HG03175 (cell line): ENCODE results near the gene C22orf31.

ENCODE experiments used
- ATAC-seq: cut with Tn5 transposase; IDR thresholded peaks from one replicate; pipeline ENCODE4 v1.9.1; 2021; ENCODE audit warnings: mild to moderate bottlenecking, moderate library complexity; ENCODE audit not compliant: unreplicated experiment

C22orf31 gene

DNA sequence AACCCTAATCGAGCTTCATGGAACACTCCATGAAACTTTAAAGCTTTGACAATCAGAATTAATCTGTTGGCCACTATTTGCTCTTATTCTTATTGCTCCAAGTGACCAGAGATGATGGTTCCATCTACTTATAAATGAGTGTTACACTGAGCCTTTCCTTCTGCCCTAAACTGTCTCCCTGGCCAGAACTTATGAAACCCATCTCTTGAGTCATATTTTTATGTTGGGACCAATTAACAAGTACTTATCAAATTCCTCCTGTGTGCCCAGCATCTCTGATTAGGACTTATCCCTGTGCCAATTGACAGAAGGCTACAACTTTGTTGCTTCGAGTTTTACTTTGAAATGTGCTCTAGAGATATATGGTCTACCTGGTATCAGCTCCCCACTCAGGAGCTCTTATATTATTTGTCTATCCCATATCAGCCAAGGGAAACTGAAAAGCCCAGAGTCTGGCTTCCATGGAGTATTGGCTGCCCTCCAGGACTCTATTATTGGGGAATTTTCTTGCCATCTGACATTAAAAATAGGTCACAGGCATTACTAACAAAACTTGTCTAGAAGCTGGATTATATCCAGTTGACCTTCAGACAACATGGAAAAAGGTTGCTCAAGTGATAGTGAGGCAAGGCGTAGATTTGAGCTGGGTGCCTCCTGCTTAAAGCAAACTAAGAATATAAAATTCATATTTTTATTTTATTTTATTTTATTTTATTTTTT lies 20.0 kb upstream of the C22orf31 start:
- no peak for ATAC-seq

DNA sequence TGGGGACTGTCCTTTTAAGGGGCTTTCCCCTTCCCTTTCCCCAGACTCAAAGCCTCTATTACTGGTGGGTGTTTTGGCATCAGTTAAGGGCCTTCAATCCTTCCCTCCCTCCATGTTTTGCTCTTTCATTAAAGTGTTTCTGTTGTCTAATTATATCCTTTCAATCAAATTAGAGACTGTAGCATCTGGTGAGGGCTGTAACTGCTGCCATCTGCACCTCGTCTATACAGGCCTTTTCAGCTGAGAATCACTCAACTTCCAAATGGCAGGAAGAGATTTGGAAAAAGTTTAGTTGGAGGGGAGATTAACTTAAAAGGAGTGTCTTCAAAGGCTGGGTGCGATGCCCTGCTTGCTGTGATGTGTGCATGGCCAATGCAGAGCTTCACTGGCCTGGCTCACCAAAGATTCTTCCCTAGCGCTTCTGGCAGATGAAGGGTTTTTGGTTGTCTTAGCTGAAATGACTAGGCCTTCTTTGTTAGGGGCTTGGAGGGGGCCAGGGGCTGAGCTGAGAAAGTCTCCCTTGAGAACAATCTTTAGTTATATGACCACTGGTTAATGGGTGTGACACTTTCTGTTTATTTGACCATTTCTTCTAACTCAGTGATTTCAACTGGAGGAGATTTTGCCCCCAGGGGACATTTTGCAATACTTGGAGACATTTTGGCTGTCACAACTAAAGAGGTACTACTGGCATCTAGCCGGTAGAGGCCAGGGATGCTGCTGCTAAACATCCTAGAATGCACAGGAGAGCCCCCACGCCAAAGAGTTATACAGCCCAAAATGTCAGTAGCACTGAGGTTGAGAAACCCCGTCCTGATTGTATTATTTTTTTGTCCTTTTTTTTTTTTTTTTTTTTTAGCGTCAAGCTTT lies 18.7 kb upstream of the C22orf31 start:
- no peak for ATAC-seq

DNA sequence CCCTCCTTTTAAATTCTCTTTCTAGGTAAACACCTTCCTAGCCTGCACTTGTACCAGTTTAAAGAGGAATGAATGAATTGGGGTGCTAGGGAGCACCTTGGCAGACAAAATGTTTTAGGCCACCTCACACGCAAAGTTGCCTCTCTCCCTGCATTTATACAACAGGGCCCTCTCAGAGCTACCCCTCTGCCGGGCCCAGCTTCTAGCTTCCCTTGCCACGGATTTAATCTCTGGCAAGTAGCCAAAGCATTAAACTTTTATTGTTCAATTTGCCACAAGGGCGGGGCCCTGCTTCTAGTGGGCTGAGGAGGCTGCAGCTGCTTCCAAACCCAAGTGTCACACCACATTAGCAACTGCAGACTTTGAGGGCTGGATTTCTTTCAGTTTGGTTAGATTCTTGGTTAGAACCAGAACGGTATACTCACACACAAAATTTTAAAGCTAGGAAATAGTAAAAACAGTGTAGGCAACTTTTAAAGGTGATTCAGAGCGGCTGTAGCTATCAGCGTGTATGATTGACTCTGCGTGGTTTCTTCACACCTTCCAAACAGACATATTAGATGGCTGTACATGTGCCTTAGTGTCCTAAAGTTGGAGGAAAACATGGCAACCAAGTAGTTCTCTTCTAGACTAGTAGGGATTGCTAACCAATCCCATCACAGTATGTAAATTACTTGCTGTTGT lies 17.7 kb upstream of the C22orf31 start:
- no peak for ATAC-seq

DNA sequence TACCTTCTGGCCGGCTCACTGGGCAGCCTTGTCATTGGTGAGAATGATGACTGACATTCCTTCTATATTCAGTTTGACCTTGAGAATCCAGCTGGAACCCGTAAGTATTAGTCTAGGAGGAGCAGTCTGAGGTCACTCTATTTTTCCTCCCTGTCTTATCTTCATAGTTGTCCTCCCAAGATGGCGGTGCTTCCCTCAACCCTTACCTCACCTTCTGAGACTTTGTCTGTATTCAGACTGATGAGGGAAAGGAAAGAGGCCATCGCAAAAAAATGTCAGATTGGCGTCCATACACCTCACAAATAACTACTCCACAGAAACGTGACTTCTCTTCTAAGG lies 17.2 kb upstream of the C22orf31 start:
- no peak for ATAC-seq

DNA sequence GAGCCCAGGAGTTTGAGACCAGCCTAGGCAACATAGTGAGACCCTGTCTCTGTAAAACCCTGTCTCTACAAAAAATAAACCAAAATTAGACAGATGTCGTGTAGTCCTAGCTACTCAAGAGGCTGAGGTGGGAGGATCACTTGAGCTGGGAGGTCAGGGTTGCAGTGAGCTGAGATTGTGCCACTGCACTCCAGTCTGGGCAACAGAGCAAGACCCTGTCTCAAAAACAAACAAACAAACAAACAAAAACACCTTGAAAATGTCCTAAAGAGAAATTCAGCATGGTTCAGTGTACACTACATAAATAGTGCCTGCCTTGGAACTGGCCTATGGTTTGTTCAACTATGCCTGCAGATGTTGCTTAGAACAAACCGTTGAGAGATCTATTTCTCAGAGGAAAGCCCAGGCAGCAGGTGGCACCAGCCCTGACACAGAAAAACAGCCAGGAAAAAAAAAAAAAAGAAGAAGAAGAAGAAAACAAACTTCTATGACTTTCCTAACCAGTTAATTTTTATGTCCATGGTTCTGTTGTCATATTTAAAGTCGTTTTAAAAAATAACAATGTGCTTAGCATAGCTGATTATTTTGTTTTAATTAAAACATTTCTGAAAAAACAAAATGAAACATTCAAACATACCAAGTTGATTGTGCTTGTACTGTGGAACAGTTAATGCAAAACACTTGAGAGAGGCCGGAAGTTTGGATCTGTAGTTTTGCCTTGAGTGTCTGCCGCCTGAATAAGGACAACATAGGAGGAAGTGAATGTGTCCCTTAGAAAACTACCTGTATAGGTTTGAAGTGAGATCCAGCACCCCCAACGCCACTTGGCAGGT lies 16.6 kb upstream of the C22orf31 start:
- ATAC-seq, result no peak

DNA sequence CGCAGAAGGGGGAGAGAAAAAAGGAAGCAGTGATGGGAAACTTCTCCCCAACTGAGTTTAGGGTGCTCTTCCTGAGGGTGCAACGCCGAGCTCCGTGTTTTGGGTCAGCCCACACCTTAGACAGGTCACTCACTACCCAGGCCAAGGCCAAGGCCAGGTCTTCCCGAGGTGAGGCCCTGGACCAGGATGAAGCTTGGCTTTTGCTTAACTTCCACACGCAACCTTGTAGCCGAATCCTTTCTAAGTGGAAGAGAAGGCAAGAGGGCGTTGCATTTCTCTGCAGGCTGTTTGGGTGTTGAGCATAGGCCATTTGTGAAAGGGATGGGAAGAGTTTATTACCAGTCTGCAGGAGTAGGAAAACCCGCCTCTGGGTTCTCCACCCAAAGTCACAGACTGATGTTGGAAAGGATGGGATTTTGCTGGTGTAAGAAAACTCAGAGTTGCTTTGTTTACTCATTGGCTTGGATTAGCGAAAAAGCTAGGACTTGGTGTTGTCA lies 12.7 kb upstream of the C22orf31 start:
- no peak for ATAC-seq

DNA sequence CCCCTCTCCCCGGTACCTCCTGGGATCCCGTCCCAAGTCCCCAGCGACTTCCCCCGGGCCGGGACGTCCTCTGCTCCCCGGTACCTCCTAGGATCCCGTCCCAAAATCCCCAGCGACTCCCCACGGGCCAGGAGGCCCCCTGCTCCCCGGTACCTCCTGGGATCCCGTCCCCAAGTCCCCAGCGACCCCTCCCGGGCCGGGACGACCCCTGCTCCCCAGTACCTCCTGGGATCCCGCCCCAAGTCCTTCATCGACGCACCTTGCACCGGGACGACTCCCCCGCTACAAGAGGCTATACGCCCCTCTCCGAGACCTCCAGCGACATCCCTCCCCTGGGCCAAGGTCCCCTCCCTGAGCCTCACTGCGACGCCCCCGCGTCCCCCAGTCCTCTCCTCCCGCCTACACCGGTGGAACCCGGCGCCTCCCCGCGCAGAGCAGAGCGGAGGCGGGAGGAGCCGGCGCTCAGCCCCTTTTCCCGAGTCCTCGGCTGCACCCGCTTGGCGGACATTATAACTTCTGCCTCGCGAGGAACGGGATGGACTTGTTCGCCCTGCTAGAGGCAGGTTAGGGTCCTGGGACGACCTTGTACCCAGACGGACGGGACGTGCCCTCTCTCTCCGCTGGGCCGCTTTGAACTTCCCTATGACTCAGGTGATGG lies 12.1 kb upstream of the C22orf31 start:
- ATAC-seq, result no peak

DNA sequence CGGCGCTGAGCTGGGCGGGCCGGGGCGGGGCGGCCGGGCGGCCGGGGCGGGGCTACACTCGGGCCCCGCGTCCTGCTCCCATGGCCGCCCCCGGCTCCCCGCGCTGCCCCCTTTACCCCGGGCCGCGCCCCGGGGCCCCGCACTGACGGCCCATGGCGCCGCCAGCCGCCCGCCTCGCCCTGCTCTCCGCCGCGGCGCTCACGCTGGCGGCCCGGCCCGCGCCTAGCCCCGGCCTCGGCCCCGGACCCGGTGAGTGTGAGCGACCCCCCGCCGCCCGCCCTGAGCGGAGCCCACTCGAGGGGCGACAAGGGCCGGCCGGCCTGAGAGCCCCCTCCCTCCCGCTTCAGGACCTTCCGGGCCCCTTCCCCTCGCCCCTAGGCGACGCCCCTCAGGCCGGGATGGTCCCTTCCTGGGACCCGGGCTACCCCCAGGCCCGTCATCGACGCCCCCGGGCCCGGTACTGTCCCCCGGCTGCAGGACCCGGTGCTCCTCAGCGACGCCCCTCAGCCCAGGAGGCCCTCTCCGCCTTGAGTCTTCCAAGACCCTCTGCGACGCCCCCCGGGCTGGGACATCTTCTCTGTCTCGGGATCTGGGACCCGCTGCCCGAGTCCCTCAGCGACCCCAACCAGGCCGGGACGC lies 11.5 kb upstream of the C22orf31 start, which contains the start of gene KREMEN1:
Gene KREMEN1 (plus strand): TSS at position 57 of the 639 bp plus-strand sequence. CDS start 96 bp downstream, at position 153.
- ATAC-seq, result peak; percentile 3

DNA sequence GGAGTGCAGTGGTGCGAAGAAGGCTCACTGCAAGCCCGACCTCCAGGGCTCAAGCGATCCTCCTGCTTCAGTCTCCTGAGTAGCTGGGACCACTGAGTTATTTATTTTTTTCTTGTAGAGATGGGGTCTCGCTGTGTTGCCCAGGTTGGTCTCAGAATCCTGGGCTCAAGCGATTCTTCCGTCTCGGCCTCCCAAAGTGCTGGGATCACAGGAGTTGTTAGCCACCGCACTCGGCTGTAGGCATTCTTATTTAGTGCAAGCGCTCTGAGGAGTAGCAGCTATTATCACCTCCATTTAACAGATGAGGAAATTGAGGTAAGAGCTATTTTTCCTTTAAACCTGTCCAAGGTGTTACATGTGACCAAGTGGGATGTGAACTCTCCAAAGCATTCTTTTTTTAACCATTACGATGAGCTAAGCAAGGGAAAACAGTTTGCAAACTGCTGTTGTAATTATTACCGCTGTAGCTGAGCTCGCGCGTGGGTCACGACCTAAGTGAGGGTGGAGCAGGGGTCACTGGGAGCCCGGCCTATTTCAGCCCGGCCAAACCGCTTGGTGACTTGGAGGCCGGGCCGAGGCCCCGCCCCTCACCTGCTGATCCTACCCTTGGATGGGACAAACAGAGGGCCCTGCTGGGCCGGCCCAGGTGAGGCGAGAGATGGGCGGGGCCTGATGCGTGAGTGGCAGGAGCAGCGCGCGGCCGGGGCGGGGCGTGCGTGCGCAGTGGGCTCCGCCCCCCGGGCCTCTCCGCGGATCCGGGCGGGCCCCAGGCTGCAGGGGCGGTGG lies 10.8 kb upstream of the C22orf31 start:
- peak; percentile 91 for ATAC-seq

DNA sequence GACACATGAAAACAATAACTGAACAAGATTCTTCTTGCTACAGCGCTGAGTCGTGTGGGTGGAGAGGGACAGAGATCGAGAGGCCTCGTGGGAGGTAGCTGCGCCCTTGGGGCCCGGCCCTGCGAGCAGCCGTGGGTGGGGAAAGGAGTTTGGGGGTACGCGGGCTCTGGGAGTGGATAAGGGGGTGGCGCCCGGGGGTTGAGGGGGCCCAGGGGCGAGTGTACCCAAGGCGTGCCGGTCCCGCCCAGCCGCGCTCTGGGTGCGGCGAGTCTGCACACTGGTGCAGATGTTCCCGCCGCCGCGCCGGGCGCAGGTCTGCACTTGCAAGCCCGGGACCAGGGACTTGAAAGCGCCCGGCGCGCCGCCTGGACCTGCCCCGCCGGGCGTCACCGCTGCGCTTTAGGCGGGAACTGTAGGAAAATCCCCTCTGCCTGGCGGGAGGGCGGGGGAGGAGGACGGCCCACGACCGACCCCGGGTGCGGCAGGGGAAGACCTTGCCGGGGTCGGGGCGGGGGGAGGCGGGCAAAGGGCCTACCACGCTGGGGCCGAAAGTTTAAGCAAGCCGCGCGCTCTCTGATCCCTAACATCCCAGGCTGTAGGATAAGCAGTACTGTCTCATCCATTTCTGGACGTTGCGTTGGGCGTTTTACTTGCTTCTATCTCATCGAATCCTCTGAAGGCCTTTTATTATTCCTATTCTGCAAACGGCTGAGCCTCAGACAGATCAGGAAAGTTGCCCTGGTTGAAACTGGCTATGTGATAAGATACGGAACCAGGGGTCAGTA lies 9.8 kb upstream of the C22orf31 start:
- ATAC-seq, result no peak

DNA sequence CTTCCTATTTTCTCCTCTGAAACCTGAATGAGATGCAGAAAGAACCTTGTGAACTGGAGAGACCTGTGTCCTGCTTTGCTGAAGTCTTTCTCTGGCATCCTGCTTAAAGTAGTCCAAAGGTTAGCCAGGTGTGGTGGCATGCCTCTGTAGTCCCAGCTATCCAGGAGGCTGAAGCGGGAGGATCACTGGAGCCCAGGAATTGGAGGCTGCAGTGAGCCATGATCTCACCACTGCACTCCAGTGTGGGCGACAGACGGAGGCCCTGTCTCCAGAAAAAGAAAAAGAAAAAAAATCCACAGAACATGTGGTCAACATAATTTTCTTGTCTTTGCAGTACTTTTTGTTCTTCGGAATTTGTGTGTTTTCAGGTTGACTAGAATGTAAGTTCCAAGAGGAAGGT lies 8.9 kb upstream of the C22orf31 start:
- no peak for ATAC-seq

DNA sequence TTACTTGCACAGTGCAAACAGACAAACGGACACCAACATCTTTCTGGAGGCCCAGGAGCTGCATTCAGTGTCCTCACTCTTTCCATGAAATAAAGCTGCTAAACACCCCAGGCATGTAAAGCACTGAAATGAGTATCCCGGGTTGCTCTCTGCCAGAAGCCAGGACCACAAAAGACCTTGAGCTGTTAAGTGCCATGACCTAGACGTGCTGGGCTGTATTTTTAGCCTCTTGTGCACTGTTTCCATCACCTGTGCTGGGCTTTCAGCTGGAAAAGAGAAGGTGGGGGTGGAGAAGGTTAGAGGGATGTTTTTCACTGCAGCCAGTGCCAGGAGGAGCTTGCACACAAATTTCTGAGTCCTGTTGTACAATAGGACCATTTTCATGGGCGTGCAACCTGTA lies 7.8 kb upstream of the C22orf31 start:
- no peak for ATAC-seq

DNA sequence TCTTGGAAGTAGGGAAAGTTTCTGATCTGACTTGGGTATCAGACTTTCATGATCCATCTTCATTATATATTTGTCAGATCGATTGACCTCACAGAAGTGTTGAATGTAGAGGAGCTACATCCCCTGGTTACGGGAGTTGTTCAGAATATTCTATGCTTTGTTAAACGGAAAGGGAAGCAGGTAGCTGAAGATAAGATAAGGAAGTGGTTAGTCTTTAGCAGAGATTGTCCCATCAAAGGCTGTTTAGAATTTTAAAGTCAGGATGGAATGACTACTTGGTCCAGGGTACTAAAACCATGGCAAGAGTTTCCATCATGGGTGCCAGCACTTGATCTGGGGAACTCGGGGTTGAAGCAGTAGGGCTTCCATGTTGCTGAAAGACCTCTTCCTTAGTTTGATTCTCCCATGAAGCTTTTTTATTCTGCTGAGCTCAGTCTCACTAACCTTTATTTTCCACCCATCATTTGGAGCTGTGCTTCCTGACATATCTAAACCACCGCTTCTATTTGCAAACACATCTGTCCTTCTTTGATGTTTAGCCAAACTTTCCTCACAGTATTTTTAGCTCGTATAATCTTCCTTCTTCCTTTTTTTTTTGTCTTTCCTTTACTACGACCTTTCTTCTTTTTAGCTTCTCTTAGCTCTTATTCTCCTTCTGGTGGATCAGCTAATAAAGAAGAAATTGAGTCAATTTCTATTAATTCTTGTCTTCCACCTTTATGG lies 4.0 kb upstream of the C22orf31 start:
- no peak for ATAC-seq

DNA sequence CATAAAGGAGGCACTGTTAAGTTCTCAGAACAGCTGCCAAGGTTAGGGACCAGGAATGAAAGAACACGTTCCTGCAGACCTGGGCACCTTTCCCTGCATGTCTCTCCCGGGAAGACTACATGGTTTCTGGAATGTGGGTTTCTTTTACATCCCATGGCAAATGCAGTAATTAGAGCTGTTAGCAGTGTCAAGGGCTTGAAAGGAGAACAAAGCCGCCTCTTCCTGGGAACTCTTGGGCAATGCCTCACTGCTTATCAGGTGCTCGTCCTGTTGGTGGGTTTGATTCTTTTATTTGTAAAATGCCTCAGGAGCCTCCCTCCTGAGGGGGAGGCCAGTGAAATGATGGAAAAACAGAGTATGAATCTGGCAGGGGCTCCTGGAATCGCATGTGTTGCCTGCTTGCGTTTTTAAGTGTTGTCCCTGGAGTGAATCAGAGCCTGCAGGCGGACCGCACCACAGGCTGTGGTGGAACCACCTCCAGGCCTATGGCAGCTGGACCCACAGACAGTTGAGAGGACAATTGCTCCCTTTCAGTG lies 723 bp upstream of the C22orf31 start:
- ATAC-seq, result no peak

DNA sequence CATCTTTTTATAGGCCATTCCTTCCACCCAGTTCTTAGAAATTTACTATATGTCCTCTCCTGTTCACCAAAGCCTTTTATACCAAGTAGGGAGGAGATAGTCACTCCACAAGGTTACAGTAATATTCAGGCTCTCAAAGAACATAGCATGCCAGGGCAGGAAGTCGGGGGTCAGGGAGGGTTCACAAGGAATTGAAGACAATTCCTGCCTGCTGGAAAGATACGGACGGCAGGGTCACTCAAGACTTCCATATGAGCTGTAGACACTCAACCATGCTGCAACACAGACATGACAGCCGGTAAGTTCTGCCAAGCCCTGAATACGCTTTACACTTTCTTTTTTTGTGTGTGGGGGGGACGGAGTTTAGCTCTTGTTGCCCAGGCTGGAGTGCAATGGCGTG lies 700 bp downstream of the C22orf31 start:
- ATAC-seq, result no peak

DNA sequence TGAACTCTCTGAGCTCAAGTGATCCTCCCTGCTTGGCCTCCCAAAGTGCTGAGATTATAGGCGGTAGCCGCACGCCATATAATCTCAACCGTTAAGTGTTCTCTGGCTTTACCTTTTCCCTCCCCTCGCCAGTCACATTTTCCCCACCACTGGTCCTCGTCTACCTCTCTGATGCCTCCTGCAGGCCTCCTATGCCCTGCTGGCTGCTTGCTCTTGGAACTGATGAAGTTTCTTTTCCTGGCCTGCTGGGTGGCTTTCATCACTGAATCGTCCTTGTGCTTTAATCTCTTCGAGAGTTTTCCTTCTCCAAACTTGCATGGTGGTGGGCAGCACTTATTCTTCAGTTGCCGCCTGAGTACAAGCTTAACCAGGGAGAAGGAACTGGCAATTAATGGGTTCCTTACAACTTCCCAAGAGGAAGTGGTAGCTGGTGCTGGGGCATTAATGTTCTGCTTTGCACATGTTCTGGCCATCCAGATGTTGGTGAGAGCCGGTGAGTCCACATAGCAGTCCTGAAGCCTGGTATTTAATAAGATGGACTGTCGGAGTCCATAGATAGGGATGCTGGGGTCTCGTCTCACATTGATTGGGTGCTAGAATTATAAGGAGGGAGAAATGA lies 1.3 kb downstream of the C22orf31 start:
- ATAC-seq, result no peak

DNA sequence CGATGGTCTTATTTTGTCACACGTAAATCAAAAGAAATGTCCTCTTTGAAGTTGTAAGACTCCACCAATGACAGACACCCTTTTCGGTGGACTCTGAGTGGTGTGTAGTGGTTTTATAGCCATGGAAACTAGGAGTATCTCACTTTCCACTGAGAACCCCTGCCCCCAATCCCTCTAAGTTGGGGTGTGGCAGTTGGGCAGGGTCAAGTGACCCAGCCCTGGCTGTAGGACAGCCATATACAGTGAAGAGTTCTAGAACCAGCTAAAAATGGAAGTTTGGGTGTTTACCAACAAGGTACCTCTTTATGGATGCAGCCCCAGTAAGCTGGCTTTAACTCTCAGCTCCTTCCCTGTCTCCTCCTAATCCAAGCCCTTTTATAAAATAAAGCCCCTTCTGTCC lies 5.2 kb downstream of the C22orf31 start:
- ATAC-seq, result no peak
